ELF-1 (cell line): ENCODE results near the gene CHPT1.
"Not testable (repeated sequence)": the region's sequence is repeated elsewhere in the genome, so short reads cannot be mapped to it uniquely, and the experiment has no call there.

Experiments used
- DNase-seq: peaks from one replicate; pipeline ENCODE4 v3.0.0-alpha.2; 2016; ENCODE audit warnings: low read depth, low spot score

CHPT1 gene

GRCh38 chr12:101697197-101697929, at the start of gene CHPT1:
Gene CHPT1, plus strand, starts transcription at chr12:101697640. Its CDS starts 222 bp downstream, at chr12:101697862.
- DNase-seq: peak; percentile 81

- DNase-seq: no peak
These were observed 49.7 kb upstream of the CHPT1 start for GRCh38 chr12:101647711-101648110.

- DNase-seq: no peak
These were observed 49.2 kb upstream of the CHPT1 start for GRCh38 chr12:101648195-101648594.

- no peak for DNase-seq
These were observed 46.9 kb upstream of the CHPT1 start for GRCh38 chr12:101650346-101651117.

GRCh38 chr12:101653030-101653429, 44.4 kb upstream of the CHPT1 start:
- no peak for DNase-seq

GRCh38 chr12:101653503-101653902, 43.9 kb upstream of the CHPT1 start:
- DNase-seq: no peak

- no peak for DNase-seq
These were observed 43.0 kb upstream of the CHPT1 start for GRCh38 chr12:101654442-101654841.

GRCh38 chr12:101655393-101655792, 42.0 kb upstream of the CHPT1 start:
- no peak for DNase-seq

GRCh38 chr12:101660662-101661061, 36.8 kb upstream of the CHPT1 start:
- not testable (repeated sequence) for DNase-seq

GRCh38 chr12:101663298-101663697, 34.1 kb upstream of the CHPT1 start:
- no peak for DNase-seq

GRCh38 chr12:101664992-101665391, 32.4 kb upstream of the CHPT1 start:
- no peak for DNase-seq

- DNase-seq: no peak
These were observed 31.2 kb upstream of the CHPT1 start for GRCh38 chr12:101666052-101666728.

- DNase-seq: no peak
These were observed 29.8 kb upstream of the CHPT1 start for GRCh38 chr12:101667591-101667990.

GRCh38 chr12:101670007-101670671, 27.3 kb upstream of the CHPT1 start:
- peak; percentile 14 for DNase-seq

GRCh38 chr12:101671157-101671791, 26.2 kb upstream of the CHPT1 start:
- no peak for DNase-seq

GRCh38 chr12:101671833-101672232, 25.6 kb upstream of the CHPT1 start:
- no peak for DNase-seq

GRCh38 chr12:101675555-101675954, 21.9 kb upstream of the CHPT1 start:
- DNase-seq: no peak

GRCh38 chr12:101676497-101676896, 20.9 kb upstream of the CHPT1 start:
- DNase-seq: not testable (repeated sequence)

- no peak for DNase-seq
These were observed 19.4 kb upstream of the CHPT1 start for GRCh38 chr12:101678081-101678480.

GRCh38 chr12:101680240-101680639, 17.2 kb upstream of the CHPT1 start:
- no peak for DNase-seq

- DNase-seq: no peak
These were observed 16.8 kb upstream of the CHPT1 start for GRCh38 chr12:101680647-101681046.
